Erythroblast (primary cell): ENCODE results near the gene LCA5L.

ENCODE experiments used
- GATA1 ChIP-seq: IDR thresholded peaks from 2 replicates; pipeline ENCODE4 v1.6.1; 2011; ENCODE audit warnings: low read depth, mild to moderate bottlenecking, control low read depth, low read length, moderate library complexity
- POLR2A ChIP-seq: IDR thresholded peaks from 2 replicates; pipeline ENCODE4 v1.6.1; 2011; ENCODE audit warnings: mild to moderate bottlenecking, low read length

DNA sequence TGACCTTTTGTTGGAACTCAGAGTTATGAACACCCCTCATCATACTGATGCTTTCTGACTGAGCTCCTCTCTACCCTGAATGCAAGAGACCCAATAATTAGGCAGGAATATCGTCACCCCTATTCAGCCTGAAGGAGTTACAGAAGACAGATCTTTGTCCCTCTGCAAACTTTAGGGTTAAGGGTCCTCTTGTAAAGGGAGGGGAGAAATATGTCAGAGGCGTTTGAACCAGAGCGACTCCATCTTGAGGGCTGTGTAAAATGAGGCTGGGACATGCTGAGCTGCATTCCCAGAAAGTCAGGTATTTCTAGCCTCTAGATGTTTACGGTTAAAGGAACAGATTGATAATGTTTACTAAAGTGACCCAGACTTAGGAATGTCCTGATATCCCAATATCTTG is 86.2 kb downstream of the LCA5L start:
- no peak for TF ChIP-seq POLR2A
- TF ChIP-seq GATA1, result no peak
